Endothelial cell of umbilical vein (primary cell): Measurements from ENCODE around the gene KRTAP10-2. TPM values are rescaled to one million over a fixed set of nuclear protein-coding genes. Genes with fewer than 3 reads are reported as not detected.

Experiments used
- BruUV-seq: library from RNA; stranded (reverse); fragments of 400-500 nt; replicated peaks from 2 replicates; lab custom pipeline; 2021; lab: Mats Ljungman, UMichigan
- CTCF ChIA-PET: fragments of 300-600, 350-600 bp; sonication (Branson Sonifier 250); formaldehyde crosslinking; loops from one replicate; lab custom pipeline; 2021; ENCODE audit warnings: antibody characterized with exemption, inconsistent platforms; lab: Charles Lee
- POLR2A ChIA-PET: fragments of 300-600, 350-600 bp; sonication (Branson Sonifier 250); formaldehyde crosslinking; loops from one replicate; lab custom pipeline; 2021; ENCODE audit warnings: antibody characterized with exemption, inconsistent platforms; lab: Charles Lee
- DNase-seq: peaks from one replicate; pipeline ENCODE4 v3.0.0-alpha.2; 2011; ENCODE audit warnings: low read depth, low spot score
- FAIRE-seq: peaks from 2 replicates; lab custom pipeline; 2011; peaks lifted over from hg19 to GRCh38; lab: Jason Lieb, UNC
- H2AFZ ChIP-seq: 2 replicates; pipeline ENCODE4 v1.6.0; 2012; ENCODE audit warnings: low read depth, low read length, control low read depth, inconsistent platforms
- H3K27ac ChIP-seq: 2 replicates; pipeline ENCODE4 v1.5.1; 2011; ENCODE audit warnings: low read depth, mild to moderate bottlenecking, control low read depth, low read length, moderate library complexity; ENCODE audit not compliant: insufficient read depth
- H3K27me3 ChIP-seq, 2 experiments: 2 replicates each; pipeline versions ENCODE4 v1.6.0 to v1.6.1; 2011; ENCODE audit warnings: low read length in 2 of 2, mixed read lengths in 1 of 2; ENCODE audit not compliant: control insufficient read depth in 2 of 2, insufficient read depth in 2 of 2
- H3K36me3 ChIP-seq, 2 experiments: 2 replicates in 1 of 2; 3 replicates in 1 of 2; pipeline ENCODE4 v1.5.1; 2011; ENCODE audit warnings: low read length in 2 of 2, mild to moderate bottlenecking in 1 of 2, moderate library complexity in 1 of 2; ENCODE audit not compliant: control insufficient read depth in 2 of 2, insufficient read depth in 2 of 2; ENCODE audit errors: extremely low read depth in 1 of 2
- H3K4me1 ChIP-seq: 3 replicates; pipeline ENCODE4 v1.5.1; 2011; ENCODE audit warnings: mild to moderate bottlenecking, low read length; ENCODE audit not compliant: control insufficient read depth, insufficient read depth; ENCODE audit errors: extremely low read depth
- H3K4me2 ChIP-seq: 2 replicates; pipeline ENCODE4 v1.6.1; 2011; ENCODE audit warnings: low read length, control low read depth, mixed read lengths; ENCODE audit not compliant: insufficient read depth
- H3K4me3 ChIP-seq, 3 experiments: fragments of 200-600 bp in 1 of 3; sonication (generic), shearing (Covaris generic) in 1 of 3; replicated peaks in 1 of 3; 2 replicates each; pipeline ENCODE4 v1.5.1; 2011 to 2016; ENCODE audit warnings: control low read depth in 3 of 3, low read length in 3 of 3, mild to moderate bottlenecking in 2 of 3, inconsistent platforms in 1 of 3, low read depth in 1 of 3, moderate library complexity in 1 of 3; ENCODE audit not compliant: insufficient read depth in 1 of 3
- H3K79me2 ChIP-seq: 2 replicates; pipeline ENCODE4 v1.6.0; 2012; ENCODE audit warnings: low read length, inconsistent platforms; ENCODE audit not compliant: control insufficient read depth, insufficient read depth
- H3K9ac ChIP-seq: replicated peaks from 2 replicates; pipeline ENCODE3; 2011; ENCODE audit warnings: low read length, control low read depth; ENCODE audit not compliant: insufficient read depth; ENCODE audit errors: extremely low read depth
- H3K9me1 ChIP-seq: replicated peaks from 3 replicates; pipeline ENCODE4 v1.6.0; 2011; ENCODE audit warnings: mild to moderate bottlenecking, low read length; ENCODE audit not compliant: control insufficient read depth, insufficient read depth; ENCODE audit errors: extremely low read depth
- H3K9me3 ChIP-seq: replicated peaks from 2 replicates; pipeline ENCODE4 v1.5.1; 2012; ENCODE audit warnings: low read length, inconsistent platforms; ENCODE audit not compliant: control insufficient read depth, insufficient read depth
- H4K20me1 ChIP-seq: replicated peaks from 2 replicates; pipeline ENCODE3; 2011; ENCODE audit warnings: mild to moderate bottlenecking, low read length; ENCODE audit not compliant: control insufficient read depth, insufficient read depth; ENCODE audit errors: extremely low read depth
- CTCF ChIP-seq, 2 donors: IDR thresholded peaks; 1 replicate in 1 of 2; 2 replicates in 1 of 2; pipeline ENCODE4 v1.5.1; 2011; ENCODE audit warnings: low read length in 2 of 2, mild to moderate bottlenecking in 2 of 2, moderate library complexity in 2 of 2, control low read depth in 1 of 2, inconsistent platforms in 1 of 2, low read depth in 1 of 2; ENCODE audit not compliant: insufficient read depth in 1 of 2; ENCODE audit errors: extremely low read depth in 1 of 2
- EZH2 ChIP-seq: IDR thresholded peaks from 2 replicates; pipeline ENCODE4 v1.6.1; 2012; ENCODE audit warnings: borderline replicate concordance, low read depth, mild to moderate bottlenecking, moderate library complexity, low read length, inconsistent platforms; ENCODE audit not compliant: severe bottlenecking
- FOS ChIP-seq: IDR thresholded peaks from 2 replicates; pipeline ENCODE4 v1.6.1; 2011; ENCODE audit warnings: mild to moderate bottlenecking, low read length, moderate library complexity, borderline replicate concordance; ENCODE audit not compliant: insufficient read depth
- GATA2 ChIP-seq: IDR thresholded peaks from 2 replicates; pipeline ENCODE4 v1.7.0; 2011; ENCODE audit warnings: low read depth, mild to moderate bottlenecking, moderate library complexity, mixed read lengths, low read length; ENCODE audit not compliant: insufficient read length, insufficient read depth
- JUN ChIP-seq: IDR thresholded peaks from 2 replicates; pipeline ENCODE4 v1.6.1; 2011; ENCODE audit warnings: borderline replicate concordance, low read depth; ENCODE audit not compliant: insufficient read length, insufficient read depth
- MAX ChIP-seq: IDR thresholded peaks from 2 replicates; pipeline ENCODE4 v1.6.1; 2011; ENCODE audit not compliant: insufficient read depth, insufficient read length
- MYC ChIP-seq: IDR thresholded peaks from one replicate; pipeline ENCODE4 v1.6.1; 2011; ENCODE audit warnings: mild to moderate bottlenecking, low read depth, low read length
- POLR2A ChIP-seq: IDR thresholded peaks from 2 replicates; pipeline ENCODE4 v1.6.1; 2012; ENCODE audit warnings: low read depth, mild to moderate bottlenecking, control low read depth, low read length
- POLR2AphosphoS5 ChIP-seq: IDR thresholded peaks from 2 replicates; pipeline ENCODE4 v1.6.1; 2012; ENCODE audit warnings: low read depth, mild to moderate bottlenecking, control low read depth, low read length, moderate library complexity; ENCODE audit not compliant: insufficient read depth
- dilution Hi-C: fragments of 300-500 bp; cut with MboI; formaldehyde crosslinking; loops from one replicate; pipeline ENCODE4 v1.15.0; 2019; ENCODE audit warnings: low sequenced_read_pairs; ENCODE audit not compliant: extremely low pct_ligation_motif_present
- intact Hi-C: fragments of 100-400 bp; cut with micrococcal nuclease; formaldehyde crosslinking; loops from one replicate; pipeline ENCODE4 v1.10.0; 2022
- polyA plus RNA-seq, 4 experiments: library from polyadenylated mRNA; depleted of rRNA in 3 of 4; stranded (reverse) in 3 of 4; unstranded in 1 of 4; fragments of >200 nt; gene quantifications; 2 replicates each; pipeline versions ENCODE4 v1.2.1 to v1.2.3, GENCODE V29; 2011 to 2012; ENCODE audit warnings: missing spikeins in 1 of 4
- total RNA-seq: library from RNA; stranded (reverse); gene quantifications from 2 replicates; pipeline ENCODE4 v1.2.3, GENCODE V29; 2021

KRTAP10-2 gene
- total and polyA plus RNA-seq, 2 donors (not counting 3 experiments of a cell fraction or from before 2014, with no cell fraction given) = not detected

GRCh38 chr21:44521928-44522752 is 29.2 kb downstream of the KRTAP10-2 start:
- Histone ChIP-seq H3K79me2 (no peaks in the 10 kb centered on the region), H3K9me3 (no peaks in the 10 kb centered on the region), H3K27ac (no peak overlapping the region), H3K4me3 (no peak overlapping the region), H3K27me3 (no peaks in the 10 kb centered on the region), H3K9me1 (no peaks in the 10 kb centered on the region), H3K4me2 (no peak overlapping the region), H4K20me1 (no peaks in the 10 kb centered on the region), H3K9ac (no peak overlapping the region), H2AFZ (no peak overlapping the region), H3K36me3 (no peaks in the 10 kb centered on the region), H3K4me1 (no peaks in the 10 kb centered on the region)
- DNase-seq = no peak
- TF ChIP-seq MYC (no peak), EZH2 (no peak), POLR2A (no peak), POLR2AphosphoS5 (no peak), MAX (no peak), FOS (no peak), GATA2 (no peak), CTCF (IDR thresholded peaks at IDR 0.05; ENCODE audit: extremely low read depth in 1 of 2, insufficient read depth in 1 of 2, low read depth in 1 of 2, low read length in 2 of 2) (no peak), JUN (no peak)
- dilution Hi-C loops = no loop called here
- CTCF ChIA-PET = no interaction called here
- FAIRE-seq = no peak
- POLR2A ChIA-PET = no interaction called here
- intact Hi-C loops = no loop called here
- BruUV-seq = no TSS peak
